Keratinocyte (primary cell): Measurements from ENCODE around the gene ERMAP.

ENCODE experiments used
- CTCF ChIP-seq, 3 experiments: IDR thresholded peaks in 1 of 3; conservative IDR thresholded peaks in 1 of 3; optimal IDR thresholded peaks in 1 of 3; 2 replicates in 2 of 3; 3 replicates in 1 of 3; pipeline versions ENCODE3 to v1.5.1; 2011; ENCODE audit warnings: low read length in 3 of 3, mild to moderate bottlenecking in 3 of 3, moderate library complexity in 2 of 3, control low read depth in 1 of 3, inconsistent platforms in 1 of 3; ENCODE audit not compliant: insufficient read depth in 2 of 3; ENCODE audit errors: extremely low read depth in 1 of 3
- EZH2 ChIP-seq: IDR thresholded peaks from one replicate; pipeline ENCODE4 v1.6.1; 2012; ENCODE audit warnings: inconsistent platforms, mild to moderate bottlenecking, low read length, moderate library complexity

- TF ChIP-seq CTCF (optimal IDR thresholded peaks at IDR 0.05 in 1 of 3, IDR thresholded peaks at IDR 0.05 in 1 of 3, conservative IDR thresholded peaks at IDR 0.05 in 1 of 3; ENCODE audit: extremely low read depth in 1 of 3, insufficient read depth in 2 of 3, low read length in 3 of 3) (no peak), EZH2 (no peak)
Measured at GRCh38 chr1:42822800-42823392, 6.0 kb downstream of the ERMAP start.
